ENCODE data around the gene PLCB2.

GRCh38 chr15:40276927-40277326 is 30.8 kb downstream of the PLCB2 start:
- no peak for TF ChIP-seq CTCF (conservative IDR thresholded peaks at IDR 0.05; ENCODE audit: low read depth in 2 of 2)
- TF ChIP-seq REST (IDR thresholded peaks at IDR 0.05; ENCODE audit: unreplicated experiment), result no peak
- no peak for TF ChIP-seq POLR2AphosphoS5 (IDR thresholded peaks at IDR 0.05; ENCODE audit: low read depth)

All from GM23338 (cell line).